ENCODE data around the gene ABLIM2. TPM values are rescaled to one million over a fixed set of nuclear protein-coding genes. Genes with fewer than 3 reads are reported as not detected.

The ABLIM2 gene
- total and polyA plus RNA-seq, 2 of the 13 experiments (the other 11 are each of a cell fraction or from before 2014, with no cell fraction given), result 0.20 to 0.37 TPM

DNA sequence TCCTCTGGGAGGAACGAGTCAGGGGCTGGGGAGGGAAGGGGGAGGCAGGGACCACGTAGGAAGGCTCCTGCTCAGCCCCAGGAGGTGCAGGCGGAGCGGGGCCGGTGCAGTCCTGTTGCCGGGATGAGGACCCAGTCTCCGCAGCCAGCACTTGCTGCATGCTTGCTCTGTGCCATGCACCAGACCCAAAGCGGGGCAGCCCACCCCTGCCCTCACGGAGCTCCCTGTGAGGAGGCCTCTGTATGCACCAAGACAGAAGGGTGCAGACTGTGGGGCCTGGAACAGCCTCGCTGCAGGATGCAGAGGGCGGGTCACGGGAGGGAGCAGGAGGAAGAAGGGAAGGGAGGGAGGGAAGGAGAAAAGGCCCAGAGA lies 61.9 kb downstream of the ABLIM2 start:
- Histone ChIP-seq H3K27me3 (ENCODE audit: control insufficient read depth in 1 of 2, insufficient read depth in 2 of 2, low read length in 2 of 2) (peaks cover 4 to 6% of the 10 kb centered on the region in 2 experiments; a peak in 2 of 5 replicates), H3K36me3 (replicated peaks in 1 of 2; ENCODE audit: control insufficient read depth in 1 of 2, insufficient read depth in 2 of 2, low read length in 2 of 2) (no peaks in the 10 kb centered on the region), H3K27ac (ENCODE audit: extremely low read length, insufficient read depth, low read length) (no peak overlapping the region), H3K9ac (ENCODE audit: insufficient read depth, low read depth, low read length) (no peak overlapping the region), H3K9me3 (ENCODE audit: low read length) (peaks cover 13% of the 10 kb centered on the region), H4K20me1 (ENCODE audit: insufficient read depth, low read length) (no peaks in the 10 kb centered on the region), H3K4me3 (replicated peaks in 1 of 3; ENCODE audit: insufficient read depth in 1 of 3, low read depth in 2 of 3, low read length in 3 of 3) (no peak overlapping the region), H2AFZ (ENCODE audit: low read length) (no peak overlapping the region), H3K4me1 (ENCODE audit: insufficient read depth, low read length) (no peaks in the 10 kb centered on the region; the same call in 1 of the 2 replicates), H3K79me2 (ENCODE audit: insufficient read depth, low read length) (no peaks in the 10 kb centered on the region), H3K4me2 (ENCODE audit: low read depth, low read length) (no peak overlapping the region)
- ChIA-PET POLR2A (no interaction called here), CTCF (ENCODE audit: low intra/inter-chr PET ratio, low total read pairs) (no interaction called here)
- DNase-seq (ENCODE audit: low spot score) (no peak), ATAC-seq (no peak), FAIRE-seq (no peak)
- TF ChIP-seq GTF3A (CRISPR knock-in tag; conservative IDR thresholded peaks at IDR 0.05), result no peak
- no peak for TF ChIP-seq ZNF609 (CRISPR knock-in tag; IDR thresholded peaks at IDR 0.05; ENCODE audit: borderline replicate concordance)
- no peak for TF ChIP-seq ZNF83 (CRISPR knock-in tag; IDR thresholded peaks at IDR 0.05; ENCODE audit: borderline replicate concordance)
- TF ChIP-seq, protein P1, sequence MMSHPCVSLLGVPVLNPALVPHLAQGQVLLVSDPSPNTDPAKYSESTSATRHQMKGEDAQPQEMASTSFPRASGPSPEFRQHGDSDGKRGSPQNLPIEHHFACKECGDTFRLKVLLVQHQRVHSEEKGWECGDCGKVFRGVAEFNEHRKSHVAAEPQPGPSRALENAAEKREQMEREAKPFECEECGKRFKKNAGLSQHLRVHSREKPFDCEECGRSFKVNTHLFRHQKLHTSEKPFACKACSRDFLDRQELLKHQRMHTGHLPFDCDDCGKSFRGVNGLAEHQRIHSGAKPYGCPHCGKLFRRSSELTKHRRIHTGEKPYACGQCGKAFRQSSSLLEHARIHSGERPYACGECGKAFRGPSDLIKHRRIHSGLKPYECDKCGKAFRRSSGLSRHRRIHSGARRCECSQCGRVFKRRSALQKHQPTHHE (CRISPR knock-in tag; IDR thresholded peaks at IDR 0.05; ENCODE audit: borderline replicate concordance), result no peak
- TF ChIP-seq DNMT1 (CRISPR knock-in tag; IDR thresholded peaks at IDR 0.05), result no peak
- TF ChIP-seq ZNF580 (CRISPR knock-in tag; IDR thresholded peaks at IDR 0.05; ENCODE audit: borderline replicate concordance, low read depth), result no peak
- no peak for TF ChIP-seq NFIC (IDR thresholded peaks at IDR 0.05; ENCODE audit: low read length)
- TF ChIP-seq ZNF766 (CRISPR knock-in tag; IDR thresholded peaks at IDR 0.05; ENCODE audit: borderline replicate concordance), result no peak
- no peak for TF ChIP-seq ZNF564 (CRISPR knock-in tag; IDR thresholded peaks at IDR 0.05)
- TF ChIP-seq MXD1 (CRISPR knock-in tag; IDR thresholded peaks at IDR 0.05), result no peak
- TF ChIP-seq, protein P2, sequence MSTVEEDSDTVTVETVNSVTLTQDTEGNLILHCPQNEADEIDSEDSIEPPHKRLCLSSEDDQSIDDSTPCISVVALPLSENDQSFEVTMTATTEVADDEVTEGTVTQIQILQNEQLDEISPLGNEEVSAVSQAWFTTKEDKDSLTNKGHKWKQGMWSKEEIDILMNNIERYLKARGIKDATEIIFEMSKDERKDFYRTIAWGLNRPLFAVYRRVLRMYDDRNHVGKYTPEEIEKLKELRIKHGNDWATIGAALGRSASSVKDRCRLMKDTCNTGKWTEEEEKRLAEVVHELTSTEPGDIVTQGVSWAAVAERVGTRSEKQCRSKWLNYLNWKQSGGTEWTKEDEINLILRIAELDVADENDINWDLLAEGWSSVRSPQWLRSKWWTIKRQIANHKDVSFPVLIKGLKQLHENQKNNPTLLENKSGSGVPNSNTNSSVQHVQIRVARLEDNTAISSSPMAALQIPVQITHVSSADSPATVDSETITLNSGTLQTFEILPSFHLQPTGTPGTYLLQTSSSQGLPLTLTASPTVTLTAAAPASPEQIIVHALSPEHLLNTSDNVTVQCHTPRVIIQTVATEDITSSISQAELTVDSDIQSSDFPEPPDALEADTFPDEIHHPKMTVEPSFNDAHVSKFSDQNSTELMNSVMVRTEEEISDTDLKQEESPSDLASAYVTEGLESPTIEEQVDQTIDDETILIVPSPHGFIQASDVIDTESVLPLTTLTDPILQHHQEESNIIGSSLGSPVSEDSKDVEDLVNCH (CRISPR knock-in tag; IDR thresholded peaks at IDR 0.05), result no peak
- no peak for TF ChIP-seq RXRA (CRISPR knock-in tag; IDR thresholded peaks at IDR 0.05)
- no peak for TF ChIP-seq THYN1 (CRISPR knock-in tag; IDR thresholded peaks at IDR 0.05; ENCODE audit: borderline replicate concordance, low read depth)
- TF ChIP-seq ZNF639 (CRISPR knock-in tag; conservative IDR thresholded peaks at IDR 0.05), result no peak
- TF ChIP-seq ZNF720 (CRISPR knock-in tag; IDR thresholded peaks at IDR 0.05), result no peak
- intact Hi-C loops (cut with micrococcal nuclease; ENCODE audit: unreplicated experiment) (no loop called here), in situ Hi-C loops (cut with HindIII; ENCODE audit: extremely low pct_ligation_motif_present, low pct_unique_long_range_greater_than_20kb) (no loop called here)
- BruUV-seq (replicated peaks), result no TSS peak
- WGBS (ENCODE audit: low lambda C conversion rate), result 33% methylated on average over 9 of the region's 12 CpGs

Measured in HepG2 (cell line).